8988T (cell line): Measurements from ENCODE around the gene CORO1C.

Experiments
- DNase-seq: peaks from one replicate; pipeline ENCODE4 v3.0.0; 2011

The CORO1C gene

GRCh38 chr12:108724054-108724889 lies 7.0 kb downstream of the CORO1C start:
- no peak for DNase-seq

DNA sequence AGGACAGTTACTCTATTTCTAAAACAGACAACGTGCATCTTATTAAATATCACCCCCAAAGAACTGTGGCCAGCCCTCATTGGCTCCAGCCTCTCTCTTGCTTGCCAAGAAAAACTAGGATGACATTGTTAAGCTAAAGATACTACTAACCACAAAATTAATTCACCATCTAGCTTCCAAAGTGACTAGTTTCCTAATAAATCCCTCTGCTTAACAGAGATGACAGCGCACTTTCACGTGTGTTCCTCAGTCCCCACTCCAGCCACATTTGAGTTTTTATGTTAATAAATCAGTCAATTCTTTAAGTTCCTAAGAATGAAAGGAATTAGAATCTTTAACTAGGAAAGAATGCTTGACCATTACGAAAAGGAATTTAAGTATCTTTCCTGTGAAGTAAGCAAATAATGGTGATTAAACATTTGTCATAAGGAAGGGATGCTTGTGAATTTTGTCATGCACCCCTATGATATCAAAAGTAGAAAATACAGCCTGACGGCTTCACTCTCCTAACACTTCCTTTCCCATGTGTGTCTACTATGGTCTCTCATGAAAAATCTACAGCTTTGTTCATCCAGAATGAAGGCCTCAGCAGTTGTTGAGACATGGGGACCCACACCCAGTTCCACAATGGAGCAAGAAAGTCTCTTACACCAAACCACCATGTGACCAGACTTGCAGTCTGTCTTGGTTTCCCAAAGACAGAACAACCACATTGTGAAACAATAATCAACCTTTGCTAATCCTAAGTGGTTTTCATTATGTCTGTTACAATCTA lies 8.1 kb downstream of the CORO1C start:
- DNase-seq: no peak

GRCh38 chr12:108722463-108722862 lies 8.9 kb downstream of the CORO1C start:
- no peak for DNase-seq

DNA sequence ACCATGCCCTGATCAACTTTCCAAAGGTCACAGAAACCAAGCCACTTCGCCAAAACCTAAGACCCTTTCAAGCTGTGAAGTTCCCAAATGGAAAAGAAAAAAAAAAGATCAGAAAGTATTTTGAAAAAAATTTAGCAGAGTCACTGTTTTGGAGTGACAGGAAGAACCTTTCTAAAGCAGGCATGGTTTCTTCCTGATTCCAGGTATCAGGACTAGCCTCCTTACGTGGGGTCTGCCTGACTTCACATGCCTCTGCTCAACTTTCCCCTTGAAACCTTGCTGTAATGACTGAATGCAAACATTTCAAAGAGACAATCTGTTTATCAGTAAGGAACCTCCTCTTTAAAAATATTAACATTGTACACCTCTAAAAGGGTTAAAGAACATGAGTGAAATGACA lies 9.5 kb downstream of the CORO1C start:
- DNase-seq: no peak

GRCh38 chr12:108720757-108721514 lies 10.4 kb downstream of the CORO1C start:
- DNase-seq: no peak

DNA sequence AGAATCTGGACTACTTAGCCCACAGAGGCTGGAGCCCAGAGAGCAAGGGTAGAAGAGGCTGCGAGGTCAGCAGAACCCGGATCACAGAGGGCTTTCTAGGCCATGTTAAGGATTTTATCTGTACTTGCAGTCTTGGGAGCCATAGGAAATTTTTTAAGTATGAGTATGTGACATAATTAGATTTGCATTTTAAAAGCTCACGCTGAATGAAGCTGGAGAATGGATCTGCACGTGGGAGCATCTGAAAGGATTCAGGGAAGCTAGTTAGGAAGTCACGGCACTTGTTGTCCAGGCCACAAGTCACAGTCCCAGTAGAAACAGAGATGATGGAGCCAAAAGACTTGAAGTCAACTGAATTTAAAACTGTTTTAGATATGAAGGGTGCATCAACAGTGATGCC lies 14.1 kb downstream of the CORO1C start:
- DNase-seq: no peak

- no peak for DNase-seq
These were observed 16.5 kb downstream of the CORO1C start for GRCh38 chr12:108714866-108715265.

DNA sequence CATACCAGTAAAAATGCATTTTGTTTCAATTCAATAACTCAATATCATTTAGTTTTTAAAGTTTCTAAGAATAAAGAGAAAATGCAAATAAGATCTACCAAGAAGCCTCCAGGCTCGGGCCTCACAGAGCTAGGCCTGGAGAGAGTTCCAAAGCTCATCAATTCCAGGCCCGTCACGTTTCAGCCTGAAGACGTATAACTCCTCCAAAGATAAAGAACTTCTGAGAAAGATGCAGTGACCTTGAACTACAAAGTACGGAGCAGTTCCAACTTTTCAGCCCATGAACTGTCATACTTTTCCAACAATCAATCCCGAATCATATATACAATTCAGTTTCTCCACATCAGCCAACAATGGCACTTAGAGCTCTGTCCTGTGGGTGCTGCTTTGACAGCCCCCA lies 17.8 kb downstream of the CORO1C start:
- DNase-seq: no peak

DNA sequence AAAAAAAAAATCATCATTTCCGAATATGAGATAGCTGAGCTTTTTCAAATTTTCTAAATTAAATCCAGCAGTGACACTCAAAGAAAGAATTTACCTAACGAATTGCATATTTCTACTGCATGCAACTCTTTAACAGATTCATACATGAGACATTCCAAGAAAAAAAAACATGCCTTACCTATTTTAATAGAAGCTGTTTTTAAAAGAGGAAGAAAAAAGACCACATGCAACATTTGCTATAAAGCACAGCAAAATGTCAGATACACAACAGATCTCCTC lies 18.5 kb downstream of the CORO1C start:
- no peak for DNase-seq

DNA sequence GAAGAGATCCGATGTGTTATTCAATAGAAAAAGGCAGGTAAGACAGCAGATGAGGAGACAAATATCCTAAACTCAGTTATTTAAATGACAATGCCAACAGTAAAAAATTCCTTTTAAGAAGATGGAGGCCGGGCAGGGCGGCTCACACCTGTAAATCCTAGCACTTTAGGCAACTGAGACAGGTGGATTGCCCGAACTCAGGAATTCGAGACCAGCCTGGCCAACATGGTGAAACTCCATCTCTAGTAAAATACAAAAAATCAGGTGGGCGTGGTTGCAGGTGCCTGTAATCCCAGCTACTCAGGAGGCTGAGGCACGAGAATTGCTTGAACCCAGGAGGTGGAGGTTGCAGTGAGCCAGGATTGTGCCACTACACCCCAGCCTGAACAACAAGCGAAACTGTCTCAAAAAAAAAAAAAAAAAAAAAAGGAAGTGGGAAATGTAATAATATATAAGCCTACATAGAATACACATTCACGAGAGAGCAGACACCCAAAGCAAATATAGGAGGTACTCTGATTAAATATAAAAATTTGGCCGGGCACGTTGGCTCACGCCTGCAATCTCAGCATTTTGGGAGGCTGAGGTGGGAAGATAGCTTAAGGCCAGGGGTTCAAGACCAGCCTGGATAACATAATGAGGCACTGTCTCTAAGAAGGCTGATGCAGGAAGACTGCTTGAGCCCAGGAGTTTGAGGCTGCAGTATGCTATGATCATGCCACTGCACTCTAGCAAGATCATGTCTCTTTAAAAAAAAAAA lies 19.0 kb downstream of the CORO1C start:
- no peak for DNase-seq

DNA sequence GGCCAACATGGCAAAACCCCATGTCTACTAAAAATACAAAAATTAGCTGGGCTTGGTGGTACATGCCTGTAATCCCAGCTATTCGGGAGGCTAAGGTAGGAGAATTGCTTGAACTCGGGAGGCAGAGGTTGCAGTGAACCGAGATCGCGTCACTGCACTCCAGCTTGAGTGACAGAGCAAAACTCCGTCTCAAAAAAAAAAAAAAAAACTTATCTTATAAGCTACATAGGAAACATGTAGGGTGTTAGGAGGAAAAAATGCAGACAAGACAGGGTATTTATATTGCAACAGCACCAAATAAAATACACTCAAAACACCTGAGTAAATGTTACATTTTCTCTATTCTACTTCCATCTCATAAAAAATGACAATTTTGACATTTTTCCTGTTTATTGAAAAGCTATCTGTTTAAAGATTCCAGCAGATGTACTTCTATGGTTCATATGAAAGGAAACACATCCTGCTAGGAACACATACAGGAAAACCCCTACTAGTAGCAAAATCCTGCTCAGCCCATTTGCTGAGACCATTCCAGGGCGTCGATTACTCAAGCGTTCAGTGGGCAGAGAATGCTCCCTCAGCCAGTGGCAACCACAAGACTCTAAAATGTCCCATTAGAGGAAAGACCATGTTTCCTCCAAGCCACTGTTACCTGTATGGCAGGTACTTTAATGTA lies 19.7 kb downstream of the CORO1C start:
- no peak for DNase-seq

GRCh38 chr12:108709697-108710096 lies 21.6 kb downstream of the CORO1C start:
- DNase-seq: no peak

- DNase-seq: no peak
These were observed 26.8 kb downstream of the CORO1C start for GRCh38 chr12:108704527-108704926.

- no peak for DNase-seq
These were observed 28.6 kb downstream of the CORO1C start for GRCh38 chr12:108702595-108703320.

DNA sequence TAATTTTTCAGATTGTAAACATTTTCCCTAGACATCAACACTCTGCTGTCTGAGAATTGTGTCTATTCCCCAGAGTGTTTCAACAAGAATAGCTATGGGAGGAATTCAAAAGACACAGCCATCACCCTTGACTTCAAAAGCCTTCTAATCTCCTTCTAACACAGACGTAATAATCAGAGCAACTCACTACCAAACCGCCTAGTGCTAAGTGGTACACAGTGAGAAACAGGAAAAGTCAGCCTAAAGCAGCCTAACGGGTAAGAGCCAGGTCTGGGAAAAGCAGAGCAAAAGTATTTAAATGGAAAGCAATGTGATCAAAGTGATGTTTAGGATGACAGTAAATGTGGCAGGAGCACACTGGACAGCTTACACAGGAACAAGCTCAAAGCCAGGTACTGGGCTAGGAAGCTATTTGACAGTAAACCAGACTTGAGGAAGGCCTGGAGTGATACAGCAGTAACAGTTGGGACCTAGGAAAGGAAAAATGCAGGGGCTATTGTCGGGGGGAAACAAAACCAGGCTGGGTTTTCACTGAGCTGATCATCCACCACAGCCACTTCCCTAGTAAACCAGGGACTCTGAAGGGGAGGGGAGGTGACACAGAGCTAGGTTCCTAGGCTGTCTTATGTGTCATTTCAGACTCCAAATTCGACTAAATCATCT lies 29.4 kb downstream of the CORO1C start:
- DNase-seq: no peak

DNA sequence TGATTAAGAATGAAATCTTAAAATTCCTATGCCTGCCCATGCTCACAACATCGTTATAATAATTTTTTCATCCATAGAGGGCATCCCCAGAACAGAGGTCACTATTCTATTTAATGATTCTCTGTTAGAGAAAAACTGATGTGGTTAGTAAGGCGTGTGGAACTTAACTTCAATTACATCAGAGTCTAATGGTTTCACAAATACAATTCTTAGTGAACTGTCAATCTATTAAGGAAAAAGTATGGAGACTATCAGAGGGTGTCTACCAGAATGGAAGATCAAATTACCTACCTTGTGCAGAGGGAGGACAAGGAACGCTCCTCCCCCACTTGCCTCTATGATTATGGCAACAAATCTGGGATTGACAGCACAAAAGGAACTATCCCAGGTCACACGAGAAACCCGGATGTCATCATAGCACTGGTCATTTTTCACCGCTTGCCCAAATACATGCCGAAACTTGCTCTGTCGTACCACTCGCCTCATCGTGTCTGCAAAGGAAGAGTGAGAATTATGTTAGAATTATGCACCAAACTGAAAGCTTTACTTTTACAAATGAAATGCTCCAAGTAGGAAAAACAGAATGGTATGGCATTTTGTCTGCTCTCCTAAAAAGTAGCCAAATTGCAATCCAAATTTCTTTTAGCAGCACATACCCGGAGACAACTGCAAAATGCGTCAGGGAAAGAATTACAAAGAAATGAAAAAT lies 30.3 kb downstream of the CORO1C start:
- no peak for DNase-seq

GRCh38 chr12:108699955-108700563 lies 31.3 kb downstream of the CORO1C start:
- no peak for DNase-seq

DNA sequence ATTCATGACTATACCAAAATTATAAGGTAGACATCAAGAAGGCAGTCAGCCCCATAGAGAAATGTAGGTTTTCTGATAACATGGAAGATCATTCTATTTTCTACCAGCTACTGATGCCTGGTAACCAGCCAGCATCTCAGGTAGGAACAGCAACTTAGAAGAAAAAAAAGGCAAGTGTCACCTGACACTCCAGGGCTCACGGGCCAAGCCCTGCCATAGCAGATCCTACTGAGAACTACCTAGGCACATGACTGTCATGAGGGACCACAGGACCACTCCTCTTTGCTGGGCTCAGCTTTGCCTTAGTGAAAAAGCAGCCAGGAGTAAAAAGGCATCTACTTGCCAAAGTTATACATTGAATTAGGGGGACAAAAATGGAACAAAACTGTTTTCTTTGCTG lies 33.4 kb downstream of the CORO1C start:
- no peak for DNase-seq

DNA sequence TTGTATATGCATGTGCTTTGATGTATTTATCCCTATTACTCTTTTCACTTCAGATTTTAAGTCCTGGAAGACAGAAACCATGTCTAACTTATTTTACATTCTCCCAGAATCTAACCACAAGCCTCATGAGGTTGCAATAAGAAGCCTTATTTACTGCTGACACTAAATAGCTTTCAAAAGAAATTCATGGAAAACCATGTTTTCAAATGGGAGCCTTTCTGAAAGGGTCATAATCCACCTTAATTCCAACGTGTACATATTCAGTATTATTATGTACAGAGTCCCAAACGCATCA lies 34.4 kb downstream of the CORO1C start:
- DNase-seq: no peak
